ENCODE results near the gene NPTXR.
"Not testable (repeated sequence)": the region's sequence is repeated elsewhere in the genome, so short reads cannot be mapped to it uniquely, and the experiment has no call there.

NPTXR gene

GRCh38 chr22:38830026-38830844 is 13.6 kb downstream of the NPTXR start:
- peak in 1 of 2 experiments; percentile 38 for DNase-seq

DNA sequence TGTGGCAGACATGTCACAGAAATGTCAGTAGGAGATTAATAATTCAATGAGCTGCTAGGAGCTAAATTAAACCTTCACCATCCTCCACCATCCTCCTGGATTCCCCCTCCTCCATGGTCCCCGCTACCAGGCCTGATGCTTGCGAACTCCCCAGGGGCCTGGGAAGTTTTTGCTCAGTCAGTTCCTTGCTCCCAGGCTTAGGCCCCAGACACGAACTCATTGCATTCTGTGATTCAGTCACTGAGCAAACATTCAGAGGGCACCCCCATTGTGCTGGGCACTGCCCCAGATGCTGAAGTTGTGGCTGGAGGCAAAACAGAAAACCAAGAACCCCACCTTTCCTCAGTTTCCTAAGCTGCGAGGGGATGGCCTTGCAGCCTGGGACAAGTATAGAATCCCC is 14.3 kb downstream of the NPTXR start:
- DNase-seq, result no peak

DNA sequence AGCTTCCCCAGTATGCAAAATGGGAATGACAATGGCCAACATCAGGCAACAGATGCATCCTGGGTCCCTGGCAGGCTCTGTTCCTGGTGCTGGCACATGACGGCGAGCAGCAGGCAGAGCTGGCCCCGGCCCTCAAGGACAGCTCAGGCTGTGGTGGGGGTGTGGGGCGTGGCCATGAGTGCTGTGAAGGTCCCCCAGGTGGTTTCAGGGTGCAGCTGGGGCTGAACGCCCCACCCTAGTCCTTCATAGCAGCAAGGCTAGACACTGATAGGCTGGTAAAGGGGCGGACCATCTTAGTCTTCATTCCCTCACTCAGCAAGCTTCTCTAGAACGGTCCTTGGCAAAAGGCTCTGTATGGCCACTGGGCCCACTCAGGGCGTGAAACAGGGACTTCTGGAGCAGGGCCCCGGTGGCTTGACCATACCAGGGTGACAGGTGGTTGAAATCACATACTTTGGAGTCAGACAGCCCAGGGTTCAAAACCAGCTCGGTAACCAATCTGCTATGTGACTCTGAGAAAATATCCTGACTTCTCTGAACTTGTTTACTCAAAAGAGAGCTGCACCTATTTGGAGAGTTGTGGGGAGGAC is 15.1 kb downstream of the NPTXR start:
- no peak for DNase-seq

- DNase-seq, result peak; percentile 78 to 91
Observed at GRCh38 chr22:38828191-38828590, 15.6 kb downstream of the NPTXR start.

GRCh38 chr22:38827510-38827909 is 16.3 kb downstream of the NPTXR start:
- no peak for DNase-seq

DNA sequence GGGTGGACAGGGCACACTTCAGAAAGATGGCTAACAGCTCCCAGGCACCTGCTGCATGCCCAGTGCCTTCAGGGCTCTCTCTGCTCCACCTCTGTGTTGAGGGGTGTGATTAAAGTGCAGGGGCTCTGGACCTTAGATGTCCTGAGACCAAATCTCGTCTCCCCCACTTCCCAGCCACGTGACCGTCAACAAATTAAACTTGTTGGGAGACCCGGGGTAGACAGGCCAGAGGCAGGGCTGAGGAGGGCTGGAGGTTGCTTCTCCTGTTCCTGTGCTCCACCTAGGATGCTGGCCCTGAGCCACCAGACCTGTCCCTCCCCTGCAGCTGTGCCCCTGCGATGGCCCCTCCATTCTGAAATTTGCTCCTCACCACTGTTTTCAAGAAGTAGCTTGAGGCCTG is 17.0 kb downstream of the NPTXR start:
- DNase-seq, result no peak

DNA sequence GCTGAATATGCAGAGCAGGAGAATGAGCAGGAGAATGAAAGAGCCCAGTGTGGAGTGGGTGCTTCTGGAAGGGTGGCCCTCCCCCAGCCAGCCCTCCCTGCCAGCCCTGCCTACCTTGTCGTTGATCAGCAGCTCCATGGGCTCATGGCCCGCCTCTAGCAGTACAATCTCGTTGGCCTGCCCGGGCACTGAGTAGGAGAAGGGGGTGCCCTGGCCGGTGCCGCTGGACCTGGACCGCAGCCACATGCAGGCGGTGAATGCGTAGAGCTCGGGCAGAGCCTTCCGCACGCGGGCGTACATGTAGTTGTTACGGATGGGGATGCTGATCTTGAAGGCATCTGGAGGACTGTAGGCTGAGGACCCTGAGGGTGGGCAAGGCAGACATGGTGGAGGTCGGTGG is 17.4 kb downstream of the NPTXR start:
- no peak for DNase-seq

DNA sequence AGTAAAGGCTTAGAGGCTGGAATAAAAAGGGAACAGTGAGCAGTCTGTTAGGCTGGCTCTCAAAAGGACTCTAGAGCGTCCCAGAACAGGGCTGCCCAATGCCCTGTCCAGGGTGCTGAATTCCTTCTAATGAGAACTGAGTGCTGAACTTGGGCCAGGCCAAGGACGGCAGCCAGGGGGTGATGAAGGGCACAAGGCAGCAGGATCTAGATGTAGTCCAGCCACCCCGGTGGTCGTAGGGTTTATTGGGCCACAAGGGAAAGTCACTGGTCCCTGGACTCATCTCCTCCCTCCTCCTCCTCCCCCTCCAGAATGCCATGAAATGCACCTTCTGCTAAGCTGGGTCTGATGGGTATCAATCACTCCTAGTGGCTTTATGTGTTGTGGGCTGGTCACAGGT is 19.2 kb downstream of the NPTXR start:
- no peak for DNase-seq

DNA sequence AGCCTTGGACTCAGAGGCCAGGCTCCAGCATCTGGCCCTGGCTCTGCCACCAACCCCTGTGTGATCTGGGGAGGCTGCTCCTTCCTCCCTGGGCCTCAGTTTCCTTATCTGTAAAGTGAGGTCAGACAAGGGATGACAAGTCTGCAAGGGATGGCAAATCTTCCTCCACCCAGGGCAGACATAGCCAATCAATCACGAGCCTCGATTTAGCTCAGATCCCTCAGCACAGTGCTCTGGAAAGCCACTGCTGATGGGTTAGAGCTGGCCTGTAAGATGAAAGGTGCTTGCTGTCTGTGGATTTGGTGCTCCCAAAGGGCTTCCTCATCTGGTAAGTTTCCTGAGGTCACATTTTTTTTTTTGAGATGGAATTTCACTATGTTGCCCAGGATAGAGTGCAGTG is 20.2 kb downstream of the NPTXR start:
- DNase-seq, result no peak

DNA sequence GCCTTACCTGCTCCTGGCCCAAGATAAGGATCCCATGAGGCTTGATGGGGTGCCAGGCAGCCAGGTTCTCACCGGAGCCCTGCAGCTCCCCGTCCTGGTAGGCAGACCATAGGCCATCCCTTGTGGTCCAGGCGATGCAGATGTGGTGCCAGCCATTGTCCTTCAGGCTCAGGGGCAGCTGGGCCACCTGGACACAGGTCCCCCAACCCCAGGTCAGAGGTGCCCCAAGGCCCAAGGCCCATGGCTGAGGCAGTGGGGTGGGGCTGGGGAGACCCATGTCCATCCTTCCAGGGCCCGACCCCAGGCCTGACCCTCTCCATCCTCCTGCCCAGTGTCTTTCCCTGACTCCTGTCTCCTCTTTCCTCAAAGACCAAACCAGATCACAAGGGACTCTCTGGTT is 20.8 kb downstream of the NPTXR start:
- no peak for DNase-seq

GRCh38 chr22:38820020-38820419 is 23.8 kb downstream of the NPTXR start:
- peak in 1 of 2 experiments; percentile 72 for DNase-seq

DNA sequence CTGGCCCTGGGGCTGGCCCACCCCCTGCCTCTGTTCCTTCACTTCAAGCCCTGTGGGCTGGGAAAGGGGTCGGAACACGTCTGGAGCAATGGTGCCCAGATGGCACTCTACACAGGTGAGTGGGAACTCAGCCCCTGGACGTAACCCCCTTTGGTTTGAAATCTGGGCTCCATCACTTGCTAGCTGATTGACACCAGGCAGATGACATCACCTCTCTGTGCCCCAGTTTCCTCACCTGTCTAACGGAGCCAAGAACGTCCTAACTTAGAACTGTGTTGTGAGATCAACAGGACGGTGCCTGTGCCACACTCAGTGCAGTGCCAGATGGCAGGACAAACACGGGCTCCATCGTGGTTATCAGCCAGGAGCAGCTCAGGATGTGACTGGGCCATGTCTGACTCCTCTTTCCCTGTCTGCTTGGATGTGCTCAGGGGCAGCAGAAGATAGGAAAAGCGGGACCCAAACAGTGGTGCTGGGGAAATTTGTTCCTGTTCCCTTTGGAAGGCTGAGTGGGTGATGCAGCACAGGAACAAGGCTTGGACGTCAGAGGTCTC is 24.4 kb downstream of the NPTXR start:
- DNase-seq, result no peak

DNA sequence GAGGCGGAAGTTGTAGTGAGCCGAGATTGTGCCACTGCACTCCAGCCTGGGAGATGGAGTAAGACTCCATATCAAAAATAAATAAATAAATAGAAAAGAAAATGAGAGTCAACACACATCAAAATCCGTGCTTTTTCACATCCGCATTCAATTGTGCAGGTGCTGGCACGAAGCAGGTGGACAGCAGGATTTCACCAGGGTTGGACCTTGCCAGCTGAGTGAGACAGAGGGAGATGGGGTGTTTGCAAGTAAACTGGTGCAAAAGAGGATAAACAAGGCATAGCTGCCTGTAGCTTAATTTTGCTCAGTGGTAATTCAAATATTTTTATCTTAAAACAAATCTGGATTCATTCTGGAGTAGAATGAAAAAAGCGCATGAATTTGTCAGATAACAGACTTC is 26.6 kb downstream of the NPTXR start:
- no peak for DNase-seq

DNA sequence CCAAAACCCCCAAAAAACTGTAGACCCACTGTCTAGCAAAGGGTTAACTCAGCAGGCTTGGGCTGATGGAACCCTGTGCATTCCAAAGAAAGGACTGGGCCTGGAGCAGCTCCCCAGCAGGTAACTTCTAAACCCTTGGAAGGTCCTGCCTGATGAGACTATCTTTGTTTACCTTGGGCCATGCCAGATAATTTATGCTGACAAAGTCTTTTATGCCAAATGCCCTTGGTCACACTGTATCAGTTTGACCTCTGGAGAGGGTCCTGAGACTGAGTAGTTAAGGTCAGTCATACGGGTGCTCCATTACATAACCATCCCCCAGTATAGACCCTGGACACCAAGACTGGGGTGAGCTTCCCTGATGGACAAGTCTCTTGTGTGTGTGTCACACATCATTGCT is 28.0 kb downstream of the NPTXR start:
- DNase-seq, result no peak

DNA sequence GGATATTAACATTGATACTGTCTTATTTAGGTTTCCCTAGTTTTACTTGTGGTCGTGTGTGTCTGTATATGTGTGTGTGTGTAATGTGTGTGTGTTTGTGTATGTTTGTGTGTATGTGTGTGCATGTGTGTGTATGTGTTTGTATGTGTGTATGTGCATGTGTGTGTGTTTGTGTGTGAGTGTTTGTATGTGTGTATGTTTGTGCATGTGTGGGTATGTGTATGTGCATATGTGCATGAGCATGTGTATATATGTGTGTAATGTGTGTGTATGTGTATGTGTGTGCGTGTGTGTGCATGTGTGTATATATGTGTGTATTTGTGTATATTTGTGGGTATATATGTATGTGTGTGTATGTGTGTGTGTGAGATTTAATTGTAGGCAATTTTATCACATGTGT is 32.6 kb downstream of the NPTXR start:
- no peak for DNase-seq

GRCh38 chr22:38805041-38805593 is 38.7 kb downstream of the NPTXR start:
- not testable (repeated sequence) for DNase-seq

DNA sequence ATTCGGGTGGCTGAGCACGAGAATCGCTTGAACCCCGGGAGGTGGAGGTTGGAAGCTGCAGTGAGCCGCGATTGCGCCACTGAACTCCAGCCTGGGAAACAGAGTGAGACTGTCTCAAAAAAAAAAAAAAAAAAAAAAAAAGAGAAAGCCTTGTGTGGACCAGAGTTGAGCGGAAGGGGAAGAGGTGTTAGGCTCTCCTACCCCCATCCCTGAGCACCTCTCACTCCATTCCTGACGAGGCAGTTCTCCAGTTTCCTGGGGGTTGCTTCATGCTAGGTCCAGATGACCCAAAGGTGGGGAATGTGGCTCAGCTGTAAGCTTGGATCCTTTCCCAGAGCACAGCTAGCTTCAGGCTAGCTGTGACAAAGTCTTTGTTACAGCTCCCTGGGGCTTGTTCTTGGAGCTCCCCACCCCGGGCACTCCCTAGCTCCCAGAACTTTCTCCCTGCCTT is 41.1 kb downstream of the NPTXR start:
- DNase-seq, result no peak

DNA sequence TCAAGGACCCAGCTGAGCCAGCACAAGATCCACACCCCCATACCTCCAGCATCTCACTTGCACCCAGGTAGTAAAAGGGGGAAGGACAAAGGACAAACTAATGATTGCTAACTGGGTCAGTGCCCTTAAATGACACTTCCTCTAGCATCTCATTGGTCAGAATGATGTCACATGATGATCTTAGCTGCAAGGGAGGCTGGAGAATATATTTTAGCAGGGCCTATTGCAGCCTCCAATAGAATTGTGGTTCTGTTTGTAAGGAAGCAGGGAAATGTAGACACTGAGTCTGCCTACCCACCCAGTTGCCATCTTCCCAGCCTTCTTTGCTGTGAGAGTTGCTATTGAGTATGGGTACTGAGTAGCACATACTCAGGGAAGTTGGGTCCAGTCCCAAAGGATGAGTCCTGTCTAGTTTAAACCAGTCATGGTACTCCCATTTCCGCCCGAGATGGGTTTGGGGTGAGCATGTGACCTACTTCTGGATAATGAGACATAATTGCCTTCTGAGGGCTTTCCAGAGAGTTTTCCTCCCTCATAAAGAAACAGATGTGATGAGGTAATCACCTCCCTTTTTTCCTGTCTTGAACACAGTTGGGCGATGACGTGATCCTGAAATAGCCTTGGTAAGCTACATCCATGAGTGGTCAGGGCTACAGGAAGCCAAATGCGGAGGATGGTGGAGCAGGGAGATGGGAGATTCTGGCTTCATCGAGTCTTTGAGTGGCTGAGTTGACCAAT is 44.4 kb downstream of the NPTXR start:
- DNase-seq, result peak in 1 of 2 experiments; percentile 41

DNA sequence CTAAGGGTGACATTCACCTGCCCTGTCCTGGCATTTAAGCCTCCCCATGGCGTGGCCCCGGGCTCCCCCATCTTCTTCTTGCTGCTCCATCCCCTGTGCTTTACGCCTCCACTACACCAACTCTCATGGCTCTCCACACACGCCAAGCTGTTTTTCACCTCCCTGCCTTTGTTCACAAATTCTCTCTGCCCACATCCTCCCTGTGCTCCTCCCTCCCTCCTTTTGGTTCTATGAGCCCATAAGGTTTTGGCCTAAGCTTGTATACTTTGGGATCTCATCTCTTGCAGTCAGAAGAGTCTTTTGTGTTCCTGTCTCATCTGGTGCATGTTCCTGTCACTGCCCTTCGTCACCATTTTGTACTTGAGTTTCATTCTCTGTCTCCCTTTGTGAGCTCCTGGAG is 45.3 kb downstream of the NPTXR start:
- no peak for DNase-seq

- no peak for DNase-seq
Observed at GRCh38 chr22:38796262-38796957, 47.4 kb downstream of the NPTXR start.

- no peak for DNase-seq
Observed at GRCh38 chr22:38795569-38795968, 48.3 kb downstream of the NPTXR start.

DNA sequence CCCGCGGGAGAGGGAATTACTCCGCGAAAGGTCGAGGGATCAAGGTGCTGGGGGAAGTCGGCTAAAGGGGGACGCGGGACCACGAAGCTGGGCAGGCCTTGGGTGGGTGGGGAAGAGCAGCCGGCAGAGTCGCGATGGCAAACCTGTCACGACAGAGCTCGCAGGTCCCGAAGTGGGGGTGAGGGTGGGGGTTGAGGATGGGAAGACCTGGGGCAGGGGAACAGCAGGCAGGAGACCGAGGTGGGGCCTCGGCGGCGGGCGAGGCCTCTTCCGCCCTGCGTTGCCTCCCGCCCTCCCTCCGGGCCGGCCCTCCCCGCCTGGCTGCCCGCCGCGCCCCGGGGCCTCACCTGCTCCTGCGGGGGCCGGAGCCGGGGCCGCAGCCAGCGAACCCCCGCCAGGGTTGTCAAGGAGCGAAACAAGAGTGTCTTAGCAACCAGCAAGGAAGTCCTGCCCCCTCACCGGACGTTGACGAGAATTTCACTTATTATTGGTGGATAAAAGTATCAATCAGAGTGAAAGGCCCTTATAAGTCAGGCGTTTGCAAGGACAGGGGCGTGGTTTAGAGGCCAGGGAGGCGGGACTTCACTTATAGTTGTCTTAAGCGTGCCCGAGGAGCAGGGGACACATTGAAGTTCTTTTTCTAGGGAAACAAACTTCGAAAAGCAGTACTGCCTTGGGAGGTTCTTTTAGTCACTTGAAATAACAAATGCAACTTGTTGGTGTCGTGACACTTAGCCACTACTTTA is 49.9 kb downstream of the NPTXR start, which contains the start of gene DNAL4:
Gene DNAL4, minus strand, starts transcription at position 423 of the 746 bp plus-strand sequence. CDS start 11,412 bp downstream, outside the sequence.
- peak; percentile 95 to 99 for DNase-seq

Measured in NCI-H524 (cell line).